GM21825 (cell line): ENCODE data around the gene FIGNL2.
"Not testable (repeated sequence)": the region's sequence is repeated elsewhere in the genome, so short reads cannot be mapped to it uniquely, and the experiment has no call there.

Experiments
- ATAC-seq: cut with Tn5 transposase; IDR thresholded peaks from one replicate; pipeline ENCODE4 v1.9.1; 2021; ENCODE audit warnings: mild to moderate bottlenecking, moderate library complexity; ENCODE audit not compliant: unreplicated experiment

Gene FIGNL2

GRCh38 chr12:51819736-51820525, 28.6 kb downstream of the FIGNL2 start:
- ATAC-seq, result no peak

GRCh38 chr12:51818566-51819300, 29.8 kb downstream of the FIGNL2 start:
- no peak for ATAC-seq

GRCh38 chr12:51818086-51818485, 30.4 kb downstream of the FIGNL2 start:
- ATAC-seq, result no peak

GRCh38 chr12:51817027-51817953, 31.2 kb downstream of the FIGNL2 start:
- no peak for ATAC-seq

GRCh38 chr12:51815571-51815970, 32.9 kb downstream of the FIGNL2 start:
- no peak for ATAC-seq

GRCh38 chr12:51814311-51815088, 34.0 kb downstream of the FIGNL2 start:
- ATAC-seq, result no peak

GRCh38 chr12:51813931-51814310, 34.6 kb downstream of the FIGNL2 start:
- ATAC-seq, result no peak

- ATAC-seq, result no peak
These were observed 35.6 kb downstream of the FIGNL2 start for GRCh38 chr12:51812871-51813270.

GRCh38 chr12:51811203-51812202, 37.0 kb downstream of the FIGNL2 start:
- ATAC-seq, result no peak

- ATAC-seq, result no peak
These were observed 39.3 kb downstream of the FIGNL2 start for GRCh38 chr12:51809193-51809592.

- no peak for ATAC-seq
These were observed 41.6 kb downstream of the FIGNL2 start for GRCh38 chr12:51806896-51807295.

GRCh38 chr12:51801027-51801426, 47.5 kb downstream of the FIGNL2 start:
- no peak for ATAC-seq

- ATAC-seq, result no peak
These were observed 50.0 kb downstream of the FIGNL2 start for GRCh38 chr12:51798501-51798900.

GRCh38 chr12:51798051-51798450, 50.5 kb downstream of the FIGNL2 start:
- not testable (repeated sequence) for ATAC-seq

- ATAC-seq, result no peak
These were observed 51.2 kb downstream of the FIGNL2 start for GRCh38 chr12:51797301-51797700.

- ATAC-seq, result no peak
These were observed 55.3 kb downstream of the FIGNL2 start for GRCh38 chr12:51793201-51793600.

GRCh38 chr12:51792417-51792816, 56.1 kb downstream of the FIGNL2 start:
- ATAC-seq, result no peak

- no peak for ATAC-seq
These were observed 59.6 kb downstream of the FIGNL2 start for GRCh38 chr12:51788876-51789275.

- no peak for ATAC-seq
These were observed 62.6 kb downstream of the FIGNL2 start for GRCh38 chr12:51785906-51786305.
